PFSK-1 (cell line): Measurements from ENCODE around the gene ERGIC1.

ENCODE experiments used
- FOXP2 ChIP-seq: optimal IDR thresholded peaks from 2 replicates; pipeline ENCODE3; 2011; ENCODE audit warnings: borderline replicate concordance, control low read depth, inconsistent platforms; ENCODE audit not compliant: insufficient read depth; ENCODE audit errors: extremely low read length, extremely low read depth
- POLR2AphosphoS5 ChIP-seq: IDR thresholded peaks from 2 replicates; pipeline ENCODE4 v1.6.1; 2012; ENCODE audit warnings: low read depth, mild to moderate bottlenecking, control low read depth, low read length, moderate library complexity
- SIN3A ChIP-seq: IDR thresholded peaks from 2 replicates; pipeline ENCODE4 v1.6.1; 2012; ENCODE audit warnings: mild to moderate bottlenecking, low read length, moderate library complexity, borderline replicate concordance; ENCODE audit not compliant: insufficient read depth
- TAF1 ChIP-seq: IDR thresholded peaks from 2 replicates; pipeline ENCODE4 v1.6.1; 2012; ENCODE audit warnings: low read length, control low read depth, borderline replicate concordance; ENCODE audit not compliant: insufficient read depth
- TF ChIP-seq, protein P1 (sequence below), 2 experiments: IDR thresholded peaks; 2 replicates each; pipeline versions ENCODE4 v1.6.1 to v1.8.0; 2011 to 2012; ENCODE audit warnings: low read depth in 2 of 2, low read length in 2 of 2, control low read depth in 1 of 2, inconsistent platforms in 1 of 2, mild to moderate bottlenecking in 1 of 2, moderate library complexity in 1 of 2; ENCODE audit not compliant: insufficient read depth in 1 of 2

Gene ERGIC1

DNA sequence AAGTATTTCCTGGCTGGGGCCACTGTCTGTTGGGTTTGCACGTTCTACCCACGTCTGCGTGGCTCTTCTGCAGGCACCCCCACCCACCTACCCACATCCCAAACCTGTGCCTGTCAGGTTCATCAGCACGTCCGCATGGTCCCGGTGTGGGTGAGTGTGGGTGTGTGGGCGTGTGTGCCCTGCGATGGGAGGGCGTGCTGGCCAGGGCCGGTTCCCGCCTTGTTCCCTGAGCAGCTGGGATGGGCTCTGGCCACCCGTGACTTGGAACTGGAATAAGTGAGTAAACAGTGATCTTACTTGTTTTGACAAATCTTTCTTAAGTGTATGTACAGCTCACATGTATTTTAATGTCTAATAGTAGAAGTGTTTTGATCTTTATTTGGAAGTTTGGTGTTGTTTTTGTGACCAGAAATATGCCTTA lies 20.4 kb downstream of the ERGIC1 start:
- no peak for TF ChIP-seq FOXP2
- no peak for TF ChIP-seq POLR2AphosphoS5
- no peak for TF ChIP-seq SIN3A
- TF ChIP-seq, protein P1, sequence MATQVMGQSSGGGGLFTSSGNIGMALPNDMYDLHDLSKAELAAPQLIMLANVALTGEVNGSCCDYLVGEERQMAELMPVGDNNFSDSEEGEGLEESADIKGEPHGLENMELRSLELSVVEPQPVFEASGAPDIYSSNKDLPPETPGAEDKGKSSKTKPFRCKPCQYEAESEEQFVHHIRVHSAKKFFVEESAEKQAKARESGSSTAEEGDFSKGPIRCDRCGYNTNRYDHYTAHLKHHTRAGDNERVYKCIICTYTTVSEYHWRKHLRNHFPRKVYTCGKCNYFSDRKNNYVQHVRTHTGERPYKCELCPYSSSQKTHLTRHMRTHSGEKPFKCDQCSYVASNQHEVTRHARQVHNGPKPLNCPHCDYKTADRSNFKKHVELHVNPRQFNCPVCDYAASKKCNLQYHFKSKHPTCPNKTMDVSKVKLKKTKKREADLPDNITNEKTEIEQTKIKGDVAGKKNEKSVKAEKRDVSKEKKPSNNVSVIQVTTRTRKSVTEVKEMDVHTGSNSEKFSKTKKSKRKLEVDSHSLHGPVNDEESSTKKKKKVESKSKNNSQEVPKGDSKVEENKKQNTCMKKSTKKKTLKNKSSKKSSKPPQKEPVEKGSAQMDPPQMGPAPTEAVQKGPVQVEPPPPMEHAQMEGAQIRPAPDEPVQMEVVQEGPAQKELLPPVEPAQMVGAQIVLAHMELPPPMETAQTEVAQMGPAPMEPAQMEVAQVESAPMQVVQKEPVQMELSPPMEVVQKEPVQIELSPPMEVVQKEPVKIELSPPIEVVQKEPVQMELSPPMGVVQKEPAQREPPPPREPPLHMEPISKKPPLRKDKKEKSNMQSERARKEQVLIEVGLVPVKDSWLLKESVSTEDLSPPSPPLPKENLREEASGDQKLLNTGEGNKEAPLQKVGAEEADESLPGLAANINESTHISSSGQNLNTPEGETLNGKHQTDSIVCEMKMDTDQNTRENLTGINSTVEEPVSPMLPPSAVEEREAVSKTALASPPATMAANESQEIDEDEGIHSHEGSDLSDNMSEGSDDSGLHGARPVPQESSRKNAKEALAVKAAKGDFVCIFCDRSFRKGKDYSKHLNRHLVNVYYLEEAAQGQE (IDR thresholded peaks at IDR 0.05; ENCODE audit: insufficient read depth in 1 of 2, low read depth in 2 of 2, low read length in 2 of 2) = no peak
- TF ChIP-seq TAF1 = no peak

DNA sequence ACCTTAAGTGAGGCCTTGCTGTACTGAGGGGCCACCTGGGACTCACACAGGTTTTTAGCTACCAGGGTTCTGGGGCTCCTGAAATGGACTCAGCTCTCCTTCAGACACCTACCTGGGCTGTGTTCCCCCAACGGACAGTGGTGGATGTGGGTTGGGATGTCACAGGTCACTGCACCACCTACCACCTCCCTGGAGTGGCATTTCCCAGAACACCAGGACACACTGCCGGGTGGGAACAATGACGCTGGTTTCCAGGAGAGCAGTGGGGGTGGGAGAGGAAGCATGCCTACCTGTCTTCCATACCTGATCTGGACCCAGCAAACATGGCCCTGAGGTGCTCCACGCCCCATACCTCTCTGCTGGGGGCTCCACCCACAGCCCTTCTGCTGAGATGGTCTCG lies 20.9 kb downstream of the ERGIC1 start:
- TF ChIP-seq, protein P1 (IDR thresholded peaks at IDR 0.05; ENCODE audit: insufficient read depth in 1 of 2, low read depth in 2 of 2, low read length in 2 of 2) = no peak
- TF ChIP-seq FOXP2 (no peak), SIN3A (no peak), POLR2AphosphoS5 (no peak), TAF1 (no peak)

- no peak for TF ChIP-seq FOXP2
Observed at GRCh38 chr5:172855597-172856292, 21.7 kb downstream of the ERGIC1 start.

DNA sequence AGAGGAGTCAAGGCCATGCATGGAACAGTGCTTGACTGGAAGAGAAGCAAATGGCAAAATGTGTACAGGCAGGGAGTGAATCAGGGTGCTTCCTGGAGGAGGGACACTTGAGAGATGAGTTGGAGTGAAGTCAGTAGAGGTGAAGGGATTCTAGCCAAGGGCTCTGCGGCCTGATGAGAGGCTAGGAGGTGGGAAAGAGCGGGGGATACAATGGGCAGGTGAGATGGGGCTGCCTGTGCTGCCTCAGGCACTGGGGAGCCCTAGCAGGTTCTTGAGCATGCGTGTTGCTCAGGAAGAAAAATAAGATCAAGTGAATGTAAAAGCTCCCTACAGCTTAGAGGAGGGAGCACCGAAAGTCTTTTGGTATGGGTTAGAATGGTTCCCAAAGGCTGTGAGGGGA lies 22.3 kb downstream of the ERGIC1 start:
- TF ChIP-seq SIN3A = no peak
- TF ChIP-seq FOXP2 = no peak
- TF ChIP-seq, protein P1 (IDR thresholded peaks at IDR 0.05; ENCODE audit: insufficient read depth in 1 of 2, low read depth in 2 of 2, low read length in 2 of 2) = no peak
- TF ChIP-seq POLR2AphosphoS5 = no peak

DNA sequence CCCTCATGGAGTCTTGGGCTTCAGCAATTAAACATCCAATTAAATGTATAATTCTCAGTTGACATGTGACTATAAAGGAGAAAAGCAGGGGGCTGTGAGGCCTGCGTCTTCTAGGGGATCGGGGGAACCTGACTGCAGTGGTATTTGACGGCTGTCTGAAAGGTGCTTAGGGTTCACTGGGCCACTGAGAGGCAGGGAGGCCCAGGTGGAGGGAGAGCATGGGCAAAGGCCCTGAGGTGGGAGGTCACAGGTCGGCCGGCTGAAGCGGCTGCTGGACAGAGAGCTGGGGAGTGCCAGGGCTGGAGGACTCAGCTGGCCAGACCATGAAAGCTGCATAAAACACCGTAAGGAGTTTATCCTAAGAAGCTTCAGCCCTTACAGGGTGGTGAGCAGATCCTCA lies 23.9 kb downstream of the ERGIC1 start:
- no peak for TF ChIP-seq TAF1
- no peak for TF ChIP-seq POLR2AphosphoS5
- no peak for TF ChIP-seq FOXP2
- TF ChIP-seq SIN3A = no peak
- TF ChIP-seq, protein P1 (IDR thresholded peaks at IDR 0.05; ENCODE audit: insufficient read depth in 1 of 2, low read depth in 2 of 2, low read length in 2 of 2) = no peak
